ENCODE results near the gene NAV3. TPM values are rescaled to one million over a fixed set of nuclear protein-coding genes. Genes with fewer than 3 reads are reported as not detected.

Gene NAV3
- total and polyA plus RNA-seq, 2 donors (not counting 1 experiment from before 2014, with no cell fraction given): not detected

GRCh38 chr12:77938301-77938700 is 107.6 kb downstream of the NAV3 start:
- Histone ChIP-seq H4K20me1 (ENCODE audit: control insufficient read depth, insufficient read depth, low read length, poor library complexity, severe bottlenecking) (no peaks in the 10 kb centered on the region), H3K27ac (ENCODE audit: low read length in 2 of 2) (no peak overlapping the region), H3K4me1 (ENCODE audit: control insufficient read depth in 2 of 2, insufficient read depth in 2 of 2, low read length in 2 of 2) (no peaks in the 10 kb centered on the region), H2AFZ (ENCODE audit: insufficient read depth, low read depth, low read length, poor library complexity, severe bottlenecking) (no peak overlapping the region), H3K4me3 (ENCODE audit: control extremely low read depth in 1 of 5, extremely low read depth in 1 of 5, insufficient read depth in 1 of 5, low read depth in 2 of 5, low read length in 4 of 5) (no peak overlapping the region), H3K4me2 (replicated peaks; ENCODE audit: low read depth, low read length, poor library complexity, severe bottlenecking) (no peak overlapping the region), H3K9me3 (ENCODE audit: control extremely low read depth in 1 of 3, control insufficient read depth in 2 of 3, insufficient read depth in 1 of 3, low read length in 2 of 3) (no peaks in the 10 kb centered on the region), H3K27me3 (replicated peaks in 1 of 4; ENCODE audit: control extremely low read depth in 1 of 4, control insufficient read depth in 3 of 4, insufficient read depth in 4 of 4, low read length in 3 of 4) (no peaks in the 10 kb centered on the region), H3K9ac (ENCODE audit: low read length) (no peak overlapping the region), H3K79me2 (ENCODE audit: control insufficient read depth, insufficient read depth, low read length) (no peaks in the 10 kb centered on the region), H3K36me3 (replicated peaks in 1 of 2; ENCODE audit: control extremely low read depth in 1 of 2, control insufficient read depth in 1 of 2, extremely low read depth in 1 of 2, insufficient read depth in 2 of 2, low read length in 1 of 2) (no peaks in the 10 kb centered on the region)
- Mint-ChIP-seq H3K4me3 (no peak overlapping the region), H3K4me1 (no peaks in the 10 kb centered on the region), H3K27ac (no peak overlapping the region), H3K27me3 (no peaks in the 10 kb centered on the region), H3K9me3 (ENCODE audit: insufficient read depth) (no peaks in the 10 kb centered on the region)
- ChIA-PET POLR2A (no interaction called here), CTCF (interaction anchor here (1.6 kb wide), 1 partner anchor 12 kb away, joined by 5 read pairs; no protein-coding TSS in a partner anchor)
- DNase-seq: no peak
- ATAC-seq (ENCODE audit: low read depth): no peak
- TF ChIP-seq EZH2 (IDR thresholded peaks at IDR 0.05; ENCODE audit: borderline replicate concordance, insufficient read depth, low read depth, low read length, poor library complexity, severe bottlenecking) (no peak), CTCF (IDR thresholded peaks at IDR 0.05) (no peak)
- intact Hi-C loops (cut with micrococcal nuclease): no loop called here

GRCh38 chr12:77940011-77940423 is 109.3 kb downstream of the NAV3 start:
- H3K4me1 Mint-ChIP-seq: no peaks in the 10 kb centered on the region
- no peak for DNase-seq
- H3K9me3 ChIP-seq (ENCODE audit: control extremely low read depth in 1 of 3, control insufficient read depth in 2 of 3, insufficient read depth in 1 of 3, low read length in 2 of 3): no peaks in the 10 kb centered on the region
- CTCF ChIA-PET: no interaction called here
- intact Hi-C loops (cut with micrococcal nuclease): no loop called here
- no peaks in the 10 kb centered on the region for H3K4me1 ChIP-seq (ENCODE audit: control insufficient read depth in 2 of 2, insufficient read depth in 2 of 2, low read length in 2 of 2)
- H3K27me3 Mint-ChIP-seq: no peaks in the 10 kb centered on the region
- H2AFZ ChIP-seq (ENCODE audit: insufficient read depth, low read depth, low read length, poor library complexity, severe bottlenecking): no peak overlapping the region
- H3K27me3 ChIP-seq (replicated peaks in 1 of 4; ENCODE audit: control extremely low read depth in 1 of 4, control insufficient read depth in 3 of 4, insufficient read depth in 4 of 4, low read length in 3 of 4): no peaks in the 10 kb centered on the region
- H3K36me3 ChIP-seq (replicated peaks in 1 of 2; ENCODE audit: control extremely low read depth in 1 of 2, control insufficient read depth in 1 of 2, extremely low read depth in 1 of 2, insufficient read depth in 2 of 2, low read length in 1 of 2): no peaks in the 10 kb centered on the region
- no peak overlapping the region for H3K4me2 ChIP-seq (replicated peaks; ENCODE audit: low read depth, low read length, poor library complexity, severe bottlenecking)
- POLR2A ChIA-PET: no interaction called here
- no peak overlapping the region for H3K4me3 ChIP-seq (ENCODE audit: control extremely low read depth in 1 of 5, extremely low read depth in 1 of 5, insufficient read depth in 1 of 5, low read depth in 2 of 5, low read length in 4 of 5)
- no peak overlapping the region for H3K4me3 Mint-ChIP-seq
- 92% methylated on average over 1 of the region's 1 CpG for WGBS (ENCODE audit: insufficient coverage)
- no peaks in the 10 kb centered on the region for H3K9me3 Mint-ChIP-seq (ENCODE audit: insufficient read depth)
- no peaks in the 10 kb centered on the region for H3K79me2 ChIP-seq (ENCODE audit: control insufficient read depth, insufficient read depth, low read length)
- no peak overlapping the region for H3K27ac Mint-ChIP-seq
- no peaks in the 10 kb centered on the region for H4K20me1 ChIP-seq (ENCODE audit: control insufficient read depth, insufficient read depth, low read length, poor library complexity, severe bottlenecking)
- no peak for ATAC-seq (ENCODE audit: low read depth)
- no peak overlapping the region for H3K9ac ChIP-seq (ENCODE audit: low read length)
- no peak for TF ChIP-seq CTCF (IDR thresholded peaks at IDR 0.05)
- TF ChIP-seq EZH2 (IDR thresholded peaks at IDR 0.05; ENCODE audit: borderline replicate concordance, insufficient read depth, low read depth, low read length, poor library complexity, severe bottlenecking): no peak
- H3K27ac ChIP-seq (ENCODE audit: low read length in 2 of 2): no peak overlapping the region
